Astrocyte of the cerebellum (primary cell): ENCODE measurements around the gene NUBPL.
"Not testable (repeated sequence)": the region's sequence is repeated elsewhere in the genome, so short reads cannot be mapped to it uniquely, and the experiment has no call there.

ENCODE experiments used
- DNase-seq: peaks from one replicate; pipeline ENCODE4 v3.0.0-alpha.2; 2011; ENCODE audit warnings: low read depth
- H3K4me3 ChIP-seq: 2 replicates; pipeline ENCODE4 v1.5.1; 2011; ENCODE audit warnings: mild to moderate bottlenecking, low read depth, low read length, moderate library complexity
- CTCF ChIP-seq: IDR thresholded peaks from 2 replicates; pipeline ENCODE4 v1.5.1; 2012; ENCODE audit warnings: low read length, low read depth, moderate library complexity, mild to moderate bottlenecking; ENCODE audit errors: missing control alignments
- in situ Hi-C: cut with HindIII; loops from 2 replicates; pipeline ENCODE4 v1.10.0; 2017; ENCODE audit warnings: low sequenced_read_pairs

Gene NUBPL

GRCh38 chr14:31605702-31606101 is 44.5 kb downstream of the NUBPL start:
- H3K4me3 ChIP-seq, result no peak overlapping the region
- no peak for DNase-seq
- TF ChIP-seq CTCF, result no peak
- in situ Hi-C loops, result no loop called here

- TF ChIP-seq CTCF, result no peak
- no peak for DNase-seq
- in situ Hi-C loops, result no loop called here
- H3K4me3 ChIP-seq, result no peak overlapping the region
Observed at GRCh38 chr14:31611778-31612433, 50.7 kb downstream of the NUBPL start.

GRCh38 chr14:31613188-31613587 is 52.0 kb downstream of the NUBPL start:
- no peak overlapping the region for H3K4me3 ChIP-seq
- in situ Hi-C loops, result no loop called here
- no peak for DNase-seq

GRCh38 chr14:31618884-31619283 is 57.7 kb downstream of the NUBPL start:
- DNase-seq, H3K4me3 ChIP-seq, in situ Hi-C loops: not testable (repeated sequence)

More at GRCh38 chr14:31613188-31613587, 52.0 kb downstream of the NUBPL start:
- no peak for TF ChIP-seq CTCF

- H3K4me3 ChIP-seq, result no peak overlapping the region
- no peak for DNase-seq
- in situ Hi-C loops, result no loop called here
- TF ChIP-seq CTCF, result no peak
Observed at GRCh38 chr14:31619440-31619839, 58.2 kb downstream of the NUBPL start.

- in situ Hi-C loops, DNase-seq, H3K4me3 ChIP-seq: not testable (repeated sequence)
Observed at GRCh38 chr14:31620898-31621297, 59.7 kb downstream of the NUBPL start.

- no peak for TF ChIP-seq CTCF
- no peak for DNase-seq
- in situ Hi-C loops, result no loop called here
- no peak overlapping the region for H3K4me3 ChIP-seq
Observed at GRCh38 chr14:31622060-31622459, 60.9 kb downstream of the NUBPL start.

GRCh38 chr14:31652900-31653299 is 91.7 kb downstream of the NUBPL start:
- in situ Hi-C loops, H3K4me3 ChIP-seq, DNase-seq: not testable (repeated sequence)
